ENCODE measurements around the gene TUT1.
"Not testable (repeated sequence)": the region's sequence is repeated elsewhere in the genome, so short reads cannot be mapped to it uniquely, and the experiment has no call there.

The TUT1 gene

GRCh38 chr11:62592146-62592815 lies 958 bp upstream of the TUT1 start:
- Histone ChIP-seq H3K27ac (peak overlapping the region; percentile 90), H3K36me3 (peaks cover 43% of the 10 kb centered on the region), H3K9me3 (no peaks in the 10 kb centered on the region), H3K4me1 (ENCODE audit: control insufficient read depth in 1 of 2, insufficient read depth in 1 of 2, low read depth in 1 of 2, low read length in 1 of 2) (peaks cover 29 to 33% of the 10 kb centered on the region in 2 experiments), H3K4me3 (ENCODE audit: low read depth in 1 of 2, low read length in 1 of 2) (peak overlapping the region; percentile 76 to 85), H3K27me3 (no peaks in the 10 kb centered on the region)
- TF ChIP-seq, protein P1, sequence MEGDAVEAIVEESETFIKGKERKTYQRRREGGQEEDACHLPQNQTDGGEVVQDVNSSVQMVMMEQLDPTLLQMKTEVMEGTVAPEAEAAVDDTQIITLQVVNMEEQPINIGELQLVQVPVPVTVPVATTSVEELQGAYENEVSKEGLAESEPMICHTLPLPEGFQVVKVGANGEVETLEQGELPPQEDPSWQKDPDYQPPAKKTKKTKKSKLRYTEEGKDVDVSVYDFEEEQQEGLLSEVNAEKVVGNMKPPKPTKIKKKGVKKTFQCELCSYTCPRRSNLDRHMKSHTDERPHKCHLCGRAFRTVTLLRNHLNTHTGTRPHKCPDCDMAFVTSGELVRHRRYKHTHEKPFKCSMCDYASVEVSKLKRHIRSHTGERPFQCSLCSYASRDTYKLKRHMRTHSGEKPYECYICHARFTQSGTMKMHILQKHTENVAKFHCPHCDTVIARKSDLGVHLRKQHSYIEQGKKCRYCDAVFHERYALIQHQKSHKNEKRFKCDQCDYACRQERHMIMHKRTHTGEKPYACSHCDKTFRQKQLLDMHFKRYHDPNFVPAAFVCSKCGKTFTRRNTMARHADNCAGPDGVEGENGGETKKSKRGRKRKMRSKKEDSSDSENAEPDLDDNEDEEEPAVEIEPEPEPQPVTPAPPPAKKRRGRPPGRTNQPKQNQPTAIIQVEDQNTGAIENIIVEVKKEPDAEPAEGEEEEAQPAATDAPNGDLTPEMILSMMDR (IDR thresholded peaks at IDR 0.05): no peak

DNA sequence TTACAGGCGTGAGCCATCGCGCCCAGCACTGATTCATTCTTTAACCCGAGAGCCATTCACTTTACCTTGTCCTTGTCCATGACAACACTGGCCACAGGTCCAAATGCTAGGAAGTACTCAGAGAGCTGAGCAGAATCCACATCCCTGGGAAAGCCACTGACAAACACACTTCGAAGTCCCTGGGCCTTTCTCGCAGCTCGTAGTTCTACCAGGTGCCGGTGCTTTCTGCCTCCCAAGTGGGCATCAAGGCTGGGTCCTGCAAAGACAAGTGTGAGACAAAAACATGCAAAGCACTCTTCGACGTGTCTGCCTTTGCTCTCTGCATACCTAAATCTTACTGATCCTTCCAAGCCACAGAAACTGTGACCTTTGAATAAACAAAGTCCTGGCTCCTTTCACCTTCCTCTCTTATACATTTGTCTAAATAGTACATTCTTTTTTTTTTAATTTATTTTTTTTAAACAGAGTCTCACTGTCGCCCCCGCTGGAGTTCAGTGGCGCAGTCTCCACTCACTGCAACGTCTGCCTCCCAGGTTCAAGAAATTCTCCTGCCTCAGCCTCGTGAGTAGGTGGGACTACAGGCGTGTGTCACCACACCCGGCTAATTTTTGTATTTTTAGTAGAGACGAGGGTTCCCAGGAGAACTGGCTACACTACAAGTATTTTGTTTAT lies 2.2 kb downstream of the TUT1 start:
- TF ChIP-seq, protein P1 (IDR thresholded peaks at IDR 0.05): no peak
- H3K4me3 ChIP-seq (ENCODE audit: low read depth in 1 of 2, low read length in 1 of 2): no peak overlapping the region
- H3K27ac ChIP-seq: no peak overlapping the region
- peaks cover 28% of the 10 kb centered on the region for H3K36me3 ChIP-seq
- H3K9me3 ChIP-seq: no peaks in the 10 kb centered on the region
- H3K4me1 ChIP-seq (ENCODE audit: control insufficient read depth in 1 of 2, insufficient read depth in 1 of 2, low read depth in 1 of 2, low read length in 1 of 2): peaks cover 29 to 33% of the 10 kb centered on the region in 2 experiments
- no peaks in the 10 kb centered on the region for H3K27me3 ChIP-seq

DNA sequence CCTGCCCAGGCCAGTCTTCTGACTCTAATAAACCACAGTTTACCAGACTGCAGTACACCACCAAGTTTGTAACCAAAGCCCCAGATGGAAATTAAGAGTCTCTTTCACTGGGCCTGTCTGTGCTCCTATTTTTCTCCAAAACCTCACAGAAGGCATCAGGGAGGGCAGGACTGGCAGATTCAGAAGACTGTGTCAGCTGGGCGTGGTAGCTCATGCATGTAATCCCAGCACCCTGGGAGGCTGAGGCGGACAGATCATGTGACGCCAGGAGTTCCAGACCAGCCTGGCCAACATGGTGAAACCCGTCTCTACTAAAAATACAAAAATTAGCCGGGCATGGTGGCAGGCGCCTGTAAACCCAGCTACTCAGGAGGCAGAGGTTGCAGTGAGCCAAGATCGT lies 6.0 kb downstream of the TUT1 start:
- H3K27ac ChIP-seq; H3K4me1 ChIP-seq (ENCODE audit: control insufficient read depth in 1 of 2, insufficient read depth in 1 of 2, low read depth in 1 of 2, low read length in 1 of 2); H3K27me3 ChIP-seq; H3K9me3 ChIP-seq; H3K4me3 ChIP-seq (ENCODE audit: low read depth in 1 of 2, low read length in 1 of 2): not testable (repeated sequence)
- H3K36me3 ChIP-seq: peaks cover 32% of the 10 kb centered on the region

DNA sequence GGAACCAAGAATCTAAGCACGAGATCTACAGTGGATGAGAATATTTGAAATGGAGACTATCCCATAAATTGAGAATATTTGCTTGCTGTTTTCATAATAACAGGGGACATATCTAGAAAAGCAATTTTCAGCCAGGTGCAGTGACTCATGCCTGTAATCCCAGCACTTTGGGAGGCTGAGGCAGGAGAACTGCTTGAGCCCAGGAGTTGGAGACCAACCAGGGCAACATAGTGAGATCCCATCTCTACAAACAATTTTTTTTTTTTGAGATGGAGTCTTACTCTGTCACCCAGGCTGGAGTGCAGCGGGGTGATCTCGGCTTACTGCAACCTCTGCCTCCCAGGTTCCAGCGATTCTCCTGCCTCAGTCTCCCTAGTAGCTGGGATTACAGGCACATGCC lies 9.6 kb downstream of the TUT1 start:
- not testable (repeated sequence) for H3K4me1 ChIP-seq (ENCODE audit: control insufficient read depth in 1 of 2, insufficient read depth in 1 of 2, low read depth in 1 of 2, low read length in 1 of 2); H3K27ac ChIP-seq; H3K9me3 ChIP-seq; H3K27me3 ChIP-seq; H3K4me3 ChIP-seq (ENCODE audit: low read depth in 1 of 2, low read length in 1 of 2)
- peaks cover 39% of the 10 kb centered on the region for H3K36me3 ChIP-seq

DNA sequence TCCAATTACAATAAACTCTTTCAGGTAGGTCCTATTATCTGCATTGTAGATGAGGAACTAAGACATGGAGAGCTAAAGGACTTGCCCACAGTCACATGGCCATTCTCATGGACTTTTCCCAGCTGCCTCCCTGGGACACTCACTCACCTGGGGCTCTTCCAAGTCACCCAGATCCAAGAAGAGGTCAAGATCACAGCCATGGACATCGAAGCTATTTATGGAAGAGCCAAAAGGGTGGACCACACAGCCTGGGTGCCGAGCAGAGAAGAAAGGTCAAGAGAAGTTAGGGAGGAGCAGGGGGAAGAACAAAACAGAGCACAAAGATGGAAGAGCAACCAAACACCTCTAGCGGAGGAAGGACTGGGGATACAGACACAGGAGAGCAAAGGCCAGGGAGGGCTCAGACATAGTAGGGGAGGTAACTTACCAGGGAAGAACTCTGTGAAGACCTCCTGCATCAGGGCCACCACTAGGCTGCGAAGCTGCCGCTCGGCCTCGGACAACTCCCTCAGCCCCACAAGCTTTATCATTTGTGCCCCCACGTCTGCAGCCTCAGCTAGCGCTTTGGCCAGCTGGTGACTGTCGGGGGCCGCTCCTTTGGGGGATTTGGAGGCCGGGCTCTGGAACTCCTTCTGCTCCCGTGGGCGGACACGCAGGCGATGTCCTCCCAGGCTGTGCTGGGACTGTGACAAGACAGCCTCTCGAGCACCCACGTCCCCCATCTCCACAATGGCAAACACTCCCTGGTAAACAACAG lies 10.2 kb downstream of the TUT1 start:
- Histone ChIP-seq H3K4me1 (ENCODE audit: control insufficient read depth in 1 of 2, insufficient read depth in 1 of 2, low read depth in 1 of 2, low read length in 1 of 2) (peaks cover 13% of the 10 kb centered on the region in 2 experiments), H3K27me3 (no peaks in the 10 kb centered on the region), H3K4me3 (ENCODE audit: low read depth in 1 of 2, low read length in 1 of 2) (no peak overlapping the region), H3K9me3 (no peaks in the 10 kb centered on the region), H3K27ac (no peak overlapping the region), H3K36me3 (peaks cover 41% of the 10 kb centered on the region)
- TF ChIP-seq, protein P1 (IDR thresholded peaks at IDR 0.05): no peak

- Histone ChIP-seq H3K4me3 (ENCODE audit: low read depth in 1 of 2, low read length in 1 of 2) (no peak overlapping the region), H3K4me1 (ENCODE audit: control insufficient read depth in 1 of 2, insufficient read depth in 1 of 2, low read depth in 1 of 2, low read length in 1 of 2) (peaks cover 22 to 25% of the 10 kb centered on the region in 2 experiments), H3K27ac (no peak overlapping the region), H3K36me3 (peaks cover 30% of the 10 kb centered on the region), H3K9me3 (no peaks in the 10 kb centered on the region), H3K27me3 (no peaks in the 10 kb centered on the region)
- TF ChIP-seq, protein P1 (IDR thresholded peaks at IDR 0.05): no peak
These were observed 12.1 kb downstream of the TUT1 start for GRCh38 chr11:62579252-62579651.

All from neutrophil (primary cell).